ENCODE measurements around the gene MYH9.

DNA sequence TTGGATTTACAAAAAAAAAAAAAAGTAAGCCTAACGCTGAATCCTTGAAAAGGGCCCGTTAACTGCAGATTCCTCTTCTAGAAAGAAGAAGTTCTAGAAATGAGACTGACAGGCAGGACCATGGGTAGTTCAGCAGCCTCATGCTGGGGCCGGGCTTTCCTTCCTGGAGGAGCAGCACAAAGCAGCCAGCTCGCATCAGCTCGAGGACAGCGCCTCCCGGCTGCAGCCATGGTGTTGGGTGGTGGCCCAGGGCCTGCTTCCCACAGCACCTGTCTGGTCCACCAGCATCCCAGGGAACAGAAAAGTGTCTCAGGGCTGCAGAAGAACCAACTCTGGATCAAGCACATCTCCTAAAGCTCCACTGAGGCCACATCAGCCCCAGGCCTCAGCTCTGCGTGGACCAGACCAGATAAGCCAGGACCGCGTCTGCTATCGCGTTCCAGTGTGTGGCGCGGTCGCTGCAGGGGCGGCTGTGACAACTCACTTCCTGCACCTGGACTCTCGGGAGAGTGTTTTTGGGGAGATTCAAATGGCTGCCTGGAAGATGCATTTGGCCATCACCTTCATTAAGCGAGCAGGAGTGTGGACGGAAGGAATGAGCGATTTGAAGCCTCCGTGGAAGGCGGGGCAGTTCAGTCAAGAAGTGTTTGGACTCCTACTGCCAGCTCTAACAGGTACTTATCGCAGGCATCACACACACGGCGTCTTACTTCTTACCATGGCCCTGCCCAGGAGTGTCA is 53.5 kb downstream of the MYH9 start:
- no peak for TF ChIP-seq POLR2A (IDR thresholded peaks at IDR 0.05)
- TF ChIP-seq, protein P1, sequence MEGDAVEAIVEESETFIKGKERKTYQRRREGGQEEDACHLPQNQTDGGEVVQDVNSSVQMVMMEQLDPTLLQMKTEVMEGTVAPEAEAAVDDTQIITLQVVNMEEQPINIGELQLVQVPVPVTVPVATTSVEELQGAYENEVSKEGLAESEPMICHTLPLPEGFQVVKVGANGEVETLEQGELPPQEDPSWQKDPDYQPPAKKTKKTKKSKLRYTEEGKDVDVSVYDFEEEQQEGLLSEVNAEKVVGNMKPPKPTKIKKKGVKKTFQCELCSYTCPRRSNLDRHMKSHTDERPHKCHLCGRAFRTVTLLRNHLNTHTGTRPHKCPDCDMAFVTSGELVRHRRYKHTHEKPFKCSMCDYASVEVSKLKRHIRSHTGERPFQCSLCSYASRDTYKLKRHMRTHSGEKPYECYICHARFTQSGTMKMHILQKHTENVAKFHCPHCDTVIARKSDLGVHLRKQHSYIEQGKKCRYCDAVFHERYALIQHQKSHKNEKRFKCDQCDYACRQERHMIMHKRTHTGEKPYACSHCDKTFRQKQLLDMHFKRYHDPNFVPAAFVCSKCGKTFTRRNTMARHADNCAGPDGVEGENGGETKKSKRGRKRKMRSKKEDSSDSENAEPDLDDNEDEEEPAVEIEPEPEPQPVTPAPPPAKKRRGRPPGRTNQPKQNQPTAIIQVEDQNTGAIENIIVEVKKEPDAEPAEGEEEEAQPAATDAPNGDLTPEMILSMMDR (IDR thresholded peaks at IDR 0.05): peak in 4 of 6 experiments; percentile 14 to 45 (median 30)

Measured in esophagus squamous epithelium (tissue), 4 donors.